Endothelial cell of umbilical vein (primary cell): Measurements from ENCODE around the gene CISD3. TPM values are rescaled to one million over a fixed set of nuclear protein-coding genes. Genes with fewer than 3 reads are reported as not detected.

Experiments
- BruUV-seq: library from RNA; stranded (reverse); fragments of 400-500 nt; replicated peaks from 2 replicates; lab custom pipeline; 2021; lab: Mats Ljungman, UMichigan
- CTCF ChIA-PET: fragments of 300-600, 350-600 bp; sonication (Branson Sonifier 250); formaldehyde crosslinking; loops from one replicate; lab custom pipeline; 2021; ENCODE audit warnings: antibody characterized with exemption, inconsistent platforms; lab: Charles Lee
- POLR2A ChIA-PET: fragments of 300-600, 350-600 bp; sonication (Branson Sonifier 250); formaldehyde crosslinking; loops from one replicate; lab custom pipeline; 2021; ENCODE audit warnings: antibody characterized with exemption, inconsistent platforms; lab: Charles Lee
- DNase-seq: peaks from one replicate; pipeline ENCODE4 v3.0.0-alpha.2; 2011; ENCODE audit warnings: low read depth, low spot score
- FAIRE-seq: peaks from 2 replicates; lab custom pipeline; 2011; peaks lifted over from hg19 to GRCh38; lab: Jason Lieb, UNC
- H2AFZ ChIP-seq: 2 replicates; pipeline ENCODE4 v1.6.0; 2012; ENCODE audit warnings: low read depth, low read length, control low read depth, inconsistent platforms
- H3K27ac ChIP-seq: 2 replicates; pipeline ENCODE4 v1.5.1; 2011; ENCODE audit warnings: low read depth, mild to moderate bottlenecking, control low read depth, low read length, moderate library complexity; ENCODE audit not compliant: insufficient read depth
- H3K27me3 ChIP-seq, 2 experiments: 2 replicates each; pipeline versions ENCODE4 v1.6.0 to v1.6.1; 2011; ENCODE audit warnings: low read length in 2 of 2, mixed read lengths in 1 of 2; ENCODE audit not compliant: control insufficient read depth in 2 of 2, insufficient read depth in 2 of 2
- H3K36me3 ChIP-seq, 2 experiments: 2 replicates in 1 of 2; 3 replicates in 1 of 2; pipeline ENCODE4 v1.5.1; 2011; ENCODE audit warnings: low read length in 2 of 2, mild to moderate bottlenecking in 1 of 2, moderate library complexity in 1 of 2; ENCODE audit not compliant: control insufficient read depth in 2 of 2, insufficient read depth in 2 of 2; ENCODE audit errors: extremely low read depth in 1 of 2
- H3K4me1 ChIP-seq: 3 replicates; pipeline ENCODE4 v1.5.1; 2011; ENCODE audit warnings: mild to moderate bottlenecking, low read length; ENCODE audit not compliant: control insufficient read depth, insufficient read depth; ENCODE audit errors: extremely low read depth
- H3K4me2 ChIP-seq: 2 replicates; pipeline ENCODE4 v1.6.1; 2011; ENCODE audit warnings: low read length, control low read depth, mixed read lengths; ENCODE audit not compliant: insufficient read depth
- H3K4me3 ChIP-seq, 3 experiments: fragments of 200-600 bp in 1 of 3; sonication (generic), shearing (Covaris generic) in 1 of 3; replicated peaks in 1 of 3; 2 replicates each; pipeline ENCODE4 v1.5.1; 2011 to 2016; ENCODE audit warnings: control low read depth in 3 of 3, low read length in 3 of 3, mild to moderate bottlenecking in 2 of 3, inconsistent platforms in 1 of 3, low read depth in 1 of 3, moderate library complexity in 1 of 3; ENCODE audit not compliant: insufficient read depth in 1 of 3
- H3K79me2 ChIP-seq: 2 replicates; pipeline ENCODE4 v1.6.0; 2012; ENCODE audit warnings: low read length, inconsistent platforms; ENCODE audit not compliant: control insufficient read depth, insufficient read depth
- H3K9ac ChIP-seq: replicated peaks from 2 replicates; pipeline ENCODE3; 2011; ENCODE audit warnings: low read length, control low read depth; ENCODE audit not compliant: insufficient read depth; ENCODE audit errors: extremely low read depth
- H3K9me1 ChIP-seq: replicated peaks from 3 replicates; pipeline ENCODE4 v1.6.0; 2011; ENCODE audit warnings: mild to moderate bottlenecking, low read length; ENCODE audit not compliant: control insufficient read depth, insufficient read depth; ENCODE audit errors: extremely low read depth
- H3K9me3 ChIP-seq: replicated peaks from 2 replicates; pipeline ENCODE4 v1.5.1; 2012; ENCODE audit warnings: low read length, inconsistent platforms; ENCODE audit not compliant: control insufficient read depth, insufficient read depth
- H4K20me1 ChIP-seq: replicated peaks from 2 replicates; pipeline ENCODE3; 2011; ENCODE audit warnings: mild to moderate bottlenecking, low read length; ENCODE audit not compliant: control insufficient read depth, insufficient read depth; ENCODE audit errors: extremely low read depth
- EZH2 ChIP-seq: IDR thresholded peaks from 2 replicates; pipeline ENCODE4 v1.6.1; 2012; ENCODE audit warnings: borderline replicate concordance, low read depth, mild to moderate bottlenecking, moderate library complexity, low read length, inconsistent platforms; ENCODE audit not compliant: severe bottlenecking
- FOS ChIP-seq: IDR thresholded peaks from 2 replicates; pipeline ENCODE4 v1.6.1; 2011; ENCODE audit warnings: mild to moderate bottlenecking, low read length, moderate library complexity, borderline replicate concordance; ENCODE audit not compliant: insufficient read depth
- GATA2 ChIP-seq: IDR thresholded peaks from 2 replicates; pipeline ENCODE4 v1.7.0; 2011; ENCODE audit warnings: low read depth, mild to moderate bottlenecking, moderate library complexity, mixed read lengths, low read length; ENCODE audit not compliant: insufficient read length, insufficient read depth
- JUN ChIP-seq: IDR thresholded peaks from 2 replicates; pipeline ENCODE4 v1.6.1; 2011; ENCODE audit warnings: borderline replicate concordance, low read depth; ENCODE audit not compliant: insufficient read length, insufficient read depth
- MYC ChIP-seq: IDR thresholded peaks from one replicate; pipeline ENCODE4 v1.6.1; 2011; ENCODE audit warnings: mild to moderate bottlenecking, low read depth, low read length
- POLR2A ChIP-seq: IDR thresholded peaks from 2 replicates; pipeline ENCODE4 v1.6.1; 2012; ENCODE audit warnings: low read depth, mild to moderate bottlenecking, control low read depth, low read length
- POLR2AphosphoS5 ChIP-seq: IDR thresholded peaks from 2 replicates; pipeline ENCODE4 v1.6.1; 2012; ENCODE audit warnings: low read depth, mild to moderate bottlenecking, control low read depth, low read length, moderate library complexity; ENCODE audit not compliant: insufficient read depth
- dilution Hi-C: fragments of 300-500 bp; cut with MboI; formaldehyde crosslinking; loops from one replicate; pipeline ENCODE4 v1.15.0; 2019; ENCODE audit warnings: low sequenced_read_pairs; ENCODE audit not compliant: extremely low pct_ligation_motif_present
- intact Hi-C: fragments of 100-400 bp; cut with micrococcal nuclease; formaldehyde crosslinking; loops from one replicate; pipeline ENCODE4 v1.10.0; 2022
- polyA plus RNA-seq, 4 experiments: library from polyadenylated mRNA; depleted of rRNA in 3 of 4; stranded (reverse) in 3 of 4; unstranded in 1 of 4; fragments of >200 nt; gene quantifications; 2 replicates each; pipeline versions ENCODE4 v1.2.1 to v1.2.3, GENCODE V29; 2011 to 2012; ENCODE audit warnings: missing spikeins in 1 of 4
- total RNA-seq: library from RNA; stranded (reverse); gene quantifications from 2 replicates; pipeline ENCODE4 v1.2.3, GENCODE V29; 2021
- TF ChIP-seq, protein P1 (sequence below), 2 donors: IDR thresholded peaks; 1 replicate in 1 of 2; 2 replicates in 1 of 2; pipeline ENCODE4 v1.5.1; 2011; ENCODE audit warnings: low read length in 2 of 2, mild to moderate bottlenecking in 2 of 2, moderate library complexity in 2 of 2, control low read depth in 1 of 2, inconsistent platforms in 1 of 2, low read depth in 1 of 2; ENCODE audit not compliant: insufficient read depth in 1 of 2; ENCODE audit errors: extremely low read depth in 1 of 2
- TF ChIP-seq, protein P2 (sequence below): IDR thresholded peaks from 2 replicates; pipeline ENCODE4 v1.6.1; 2011; ENCODE audit not compliant: insufficient read depth, insufficient read length

CISD3 gene
- total and polyA plus RNA-seq, 2 donors (not counting 3 experiments of a cell fraction or from before 2014, with no cell fraction given), result 8.7 to 23.7 TPM

DNA sequence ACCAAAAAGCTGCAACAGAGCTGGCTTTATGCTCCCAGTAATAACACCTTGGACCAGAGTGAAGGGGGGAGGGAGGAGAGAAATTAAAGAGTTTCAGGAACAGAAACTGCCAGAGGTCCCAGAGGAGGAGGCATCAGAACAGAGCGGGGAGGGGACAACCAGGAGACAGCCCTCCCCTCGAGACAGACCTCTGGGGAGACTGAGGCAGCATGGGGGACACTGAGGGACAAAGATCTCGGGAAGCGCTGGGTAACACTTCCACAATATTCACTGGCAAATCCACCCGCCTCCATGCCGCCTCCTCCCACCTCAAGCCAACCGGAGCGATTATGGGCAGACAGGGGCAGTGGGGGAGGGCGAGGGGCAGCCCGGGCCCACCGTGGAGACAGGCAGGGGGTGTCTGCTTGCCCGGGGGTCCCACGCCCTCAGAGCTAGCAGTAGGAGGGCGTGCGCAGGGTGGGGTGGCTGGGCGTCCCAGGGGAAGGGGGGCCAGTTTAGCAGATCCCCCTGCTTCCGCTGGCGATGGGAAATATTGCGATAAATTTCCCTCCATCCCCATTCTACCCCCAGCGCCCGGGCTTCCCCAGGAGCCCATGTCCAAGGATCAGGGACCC is 16.8 kb downstream of the CISD3 start:
- no peaks in the 10 kb centered on the region for H3K36me3 ChIP-seq
- H4K20me1 ChIP-seq, result peaks cover 2% of the 10 kb centered on the region
- H3K9me1 ChIP-seq, result no peaks in the 10 kb centered on the region
- no peak overlapping the region for H2AFZ ChIP-seq
- ChIA-PET CTCF (interaction anchor here (1.7 to 3.8 kb wide), 2 partner anchors 12 to 16 kb away, joined by 7 to 24 read pairs; partner anchors contain the start of gene CISD3), POLR2A (interaction anchor here (0.6 kb wide), 1 partner anchor 12 kb away, joined by 4 read pairs; no protein-coding TSS in a partner anchor)
- no peaks in the 10 kb centered on the region for H3K9me3 ChIP-seq
- intact Hi-C loops (no loop called here), dilution Hi-C loops (no loop called here)
- H3K4me2 ChIP-seq, result peak overlapping the region; percentile 70
- FAIRE-seq (no peak), DNase-seq (no peak)
- peak overlapping the region; percentile 86 for H3K9ac ChIP-seq
- BruUV-seq, result no TSS peak
- H3K27ac ChIP-seq, result no peak overlapping the region
- H3K4me3 ChIP-seq, result peak overlapping the region; percentile 80 to 90 (median 80)
- peaks cover 55% of the 10 kb centered on the region for H3K4me1 ChIP-seq
- no peaks in the 10 kb centered on the region for H3K27me3 ChIP-seq
- TF ChIP-seq, protein P1, sequence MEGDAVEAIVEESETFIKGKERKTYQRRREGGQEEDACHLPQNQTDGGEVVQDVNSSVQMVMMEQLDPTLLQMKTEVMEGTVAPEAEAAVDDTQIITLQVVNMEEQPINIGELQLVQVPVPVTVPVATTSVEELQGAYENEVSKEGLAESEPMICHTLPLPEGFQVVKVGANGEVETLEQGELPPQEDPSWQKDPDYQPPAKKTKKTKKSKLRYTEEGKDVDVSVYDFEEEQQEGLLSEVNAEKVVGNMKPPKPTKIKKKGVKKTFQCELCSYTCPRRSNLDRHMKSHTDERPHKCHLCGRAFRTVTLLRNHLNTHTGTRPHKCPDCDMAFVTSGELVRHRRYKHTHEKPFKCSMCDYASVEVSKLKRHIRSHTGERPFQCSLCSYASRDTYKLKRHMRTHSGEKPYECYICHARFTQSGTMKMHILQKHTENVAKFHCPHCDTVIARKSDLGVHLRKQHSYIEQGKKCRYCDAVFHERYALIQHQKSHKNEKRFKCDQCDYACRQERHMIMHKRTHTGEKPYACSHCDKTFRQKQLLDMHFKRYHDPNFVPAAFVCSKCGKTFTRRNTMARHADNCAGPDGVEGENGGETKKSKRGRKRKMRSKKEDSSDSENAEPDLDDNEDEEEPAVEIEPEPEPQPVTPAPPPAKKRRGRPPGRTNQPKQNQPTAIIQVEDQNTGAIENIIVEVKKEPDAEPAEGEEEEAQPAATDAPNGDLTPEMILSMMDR (IDR thresholded peaks at IDR 0.05; ENCODE audit: extremely low read depth in 1 of 2, insufficient read depth in 1 of 2, low read depth in 1 of 2, low read length in 2 of 2), result no peak
- TF ChIP-seq JUN, result no peak
- no peak for TF ChIP-seq POLR2AphosphoS5
- no peak for TF ChIP-seq FOS
- TF ChIP-seq POLR2A, result no peak
- no peak for TF ChIP-seq MYC
- TF ChIP-seq EZH2, result no peak
- no peak for TF ChIP-seq GATA2
- TF ChIP-seq, protein P2, sequence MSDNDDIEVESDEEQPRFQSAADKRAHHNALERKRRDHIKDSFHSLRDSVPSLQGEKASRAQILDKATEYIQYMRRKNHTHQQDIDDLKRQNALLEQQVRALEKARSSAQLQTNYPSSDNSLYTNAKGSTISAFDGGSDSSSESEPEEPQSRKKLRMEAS, result no peak
- peaks cover 63% of the 10 kb centered on the region for H3K79me2 ChIP-seq
